Ovary (tissue), 9 donors: ENCODE measurements around the gene RNASE11. TPM values are rescaled to one million over a fixed set of nuclear protein-coding genes. Genes with fewer than 3 reads are reported as not detected.

Experiments used
- DNase-seq, 5 donors: peaks; one replicate each; pipeline ENCODE4 v3.0.0-alpha.2; 2019 to 2020
- H3K27ac ChIP-seq, 2 donors: fragments of 200-600 bp; one replicate each; pipeline versions ENCODE4 v1.5.1 to v1.8.0; 2019 to 2022
- H3K27me3 ChIP-seq: fragments of 200-600 bp; one replicate; pipeline ENCODE4 v1.8.0; 2022
- H3K36me3 ChIP-seq: fragments of 200-600 bp; sonication (generic); one replicate; pipeline ENCODE4 v1.5.1; 2019
- H3K4me1 ChIP-seq: one replicate; pipeline ENCODE4 v1.8.1; 2013; ENCODE audit warnings: mild to moderate bottlenecking, moderate library complexity; ENCODE audit not compliant: insufficient read depth
- H3K4me3 ChIP-seq: fragments of 200-600 bp; sonication (generic); one replicate; pipeline ENCODE4 v1.5.1; 2017
- H3K9me3 ChIP-seq, 2 donors: fragments of 200-600 bp in 1 of 2; sonication (generic) in 1 of 2; one replicate each; pipeline versions ENCODE4 v1.5.1 to v1.8.1; 2013 to 2019; ENCODE audit warnings: mild to moderate bottlenecking in 1 of 2, moderate library complexity in 1 of 2
- EP300 ChIP-seq: sonication (generic); formaldehyde crosslinking; IDR thresholded peaks from one replicate; pipeline ENCODE4 v1.6.1; 2017; ENCODE audit warnings: antibody characterized with exemption
- POLR2A ChIP-seq: fragments of 450-650 bp; IDR thresholded peaks from one replicate; pipeline ENCODE4 v1.6.1; 2017; ENCODE audit warnings: antibody characterized with exemption, mild to moderate bottlenecking, moderate library complexity
- WGBS, 3 donors: extraction: QIAGEN DNeasy Blood & Tissue Kit in 1 of 3; methylation state at CpG; one replicate each; pipeline versions ENCODE4 v1.1.5 to v1.1.7; 2013 to 2017; 5-methylcytosine and 5-hydroxymethylcytosine counted together
- intact Hi-C, 4 donors: fragments of 100-400 bp; cut with DNase I; formaldehyde crosslinking; loops; one replicate each; pipeline versions ENCODE4 v1.11.0 to v1.15.1; 2022 to 2023
- polyA plus RNA-seq, 2 donors: library from polyadenylated mRNA; stranded (reverse); fragments of 200-250 nt in 1 of 2; fragments of 350-450 nt in 1 of 2; fragmentation: Illumina TruSeq in 1 of 2; extraction: RNeasy Lipid Tissue Mini Kit (QIAGEN cat#74804) in 1 of 2; gene quantifications; one replicate each; pipeline ENCODE4 v1.2.3, GENCODE V29; 2013 to 2014
- total RNA-seq, 7 donors: library from RNA; depleted of rRNA in 2 of 7; stranded (reverse); fragments of >200 nt in 2 of 7; fragmentation: NEBNext Ultra II Directional in 3 of 7; extraction: Animal tissue kit (Norgen Biotek cat#: 25700) in 3 of 7; gene quantifications; one replicate each; pipeline versions ENCODE4 v1.1.0 to v1.2.4, GENCODE V29; 2016 to 2023
- TF ChIP-seq, protein P1 (sequence below), 3 donors: fragments of 450-650 bp in 2 of 3; fragments of 200-600 bp in 1 of 3; IDR thresholded peaks; one replicate each; pipeline versions ENCODE4 v1.5.1 to v1.8.0; 2016 to 2022; ENCODE audit warnings: antibody characterized with exemption in 3 of 3, mild to moderate bottlenecking in 1 of 3
- donor health status: DM: no; HTN: no; CAD: no; lungs with moderate emphysema.
- donor health status: DM: no; HTN: no; CAD: no.
- donor health status: Bipolar disorder and iron deficiency.
- donor health status: DM: yes; HTN: yes; CAD: no.
- donor health status: DM: no; HTN: no; CAD: no.
- donor health status: DM: yes; HTN: yes; CAD: no.

Gene RNASE11
- total and polyA plus RNA-seq, 9 donors: 0.28 TPM; not detected in 8

DNA sequence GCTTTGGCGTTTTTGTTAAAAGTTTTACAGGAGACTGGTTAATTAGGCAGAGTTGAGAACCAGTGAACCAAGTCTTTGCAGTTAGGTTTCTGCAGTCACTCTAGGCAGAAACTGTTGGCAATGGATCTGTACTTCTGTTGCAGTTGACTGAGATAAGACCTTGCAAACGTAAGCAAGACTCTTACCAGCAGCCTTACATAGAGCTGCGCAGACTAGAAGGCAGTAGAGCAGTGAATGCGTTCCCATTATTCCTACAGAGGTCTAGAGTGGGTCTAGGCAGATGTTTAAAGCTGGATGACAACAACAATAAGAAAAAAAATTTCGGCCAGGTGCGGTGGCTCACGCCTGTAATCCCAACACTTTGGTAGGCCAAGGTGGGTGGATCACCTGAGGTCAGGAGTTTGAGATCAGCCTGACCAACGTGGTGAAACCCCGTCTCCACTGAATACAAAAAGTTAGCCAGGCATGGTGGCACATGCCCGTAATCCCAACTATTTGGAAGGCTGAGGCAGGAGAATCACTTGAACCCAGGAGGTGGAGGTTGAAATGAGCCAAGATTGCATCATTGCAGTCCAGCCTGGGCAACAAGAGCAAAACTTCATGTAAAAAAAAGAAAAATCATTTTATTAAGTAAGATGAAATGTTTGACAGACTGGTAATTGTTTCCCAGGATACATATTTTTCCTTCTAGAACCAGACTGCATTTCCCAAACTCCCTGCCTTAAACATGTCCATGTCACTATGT lies 39.2 kb downstream of the RNASE11 start:
- DNase-seq: no peak
- WGBS, 3 donors: 81 to 90% (median 86%) methylated on average over 10 of the region's 10 CpGs
- Histone ChIP-seq H3K27me3 (no peaks in the 10 kb centered on the region), H3K9me3 (no peaks in the 10 kb centered on the region), H3K4me3 (no peak overlapping the region), H3K36me3 (no peaks in the 10 kb centered on the region), H3K4me1 (no peaks in the 10 kb centered on the region), H3K27ac (no peak overlapping the region)
- TF ChIP-seq, protein P1, sequence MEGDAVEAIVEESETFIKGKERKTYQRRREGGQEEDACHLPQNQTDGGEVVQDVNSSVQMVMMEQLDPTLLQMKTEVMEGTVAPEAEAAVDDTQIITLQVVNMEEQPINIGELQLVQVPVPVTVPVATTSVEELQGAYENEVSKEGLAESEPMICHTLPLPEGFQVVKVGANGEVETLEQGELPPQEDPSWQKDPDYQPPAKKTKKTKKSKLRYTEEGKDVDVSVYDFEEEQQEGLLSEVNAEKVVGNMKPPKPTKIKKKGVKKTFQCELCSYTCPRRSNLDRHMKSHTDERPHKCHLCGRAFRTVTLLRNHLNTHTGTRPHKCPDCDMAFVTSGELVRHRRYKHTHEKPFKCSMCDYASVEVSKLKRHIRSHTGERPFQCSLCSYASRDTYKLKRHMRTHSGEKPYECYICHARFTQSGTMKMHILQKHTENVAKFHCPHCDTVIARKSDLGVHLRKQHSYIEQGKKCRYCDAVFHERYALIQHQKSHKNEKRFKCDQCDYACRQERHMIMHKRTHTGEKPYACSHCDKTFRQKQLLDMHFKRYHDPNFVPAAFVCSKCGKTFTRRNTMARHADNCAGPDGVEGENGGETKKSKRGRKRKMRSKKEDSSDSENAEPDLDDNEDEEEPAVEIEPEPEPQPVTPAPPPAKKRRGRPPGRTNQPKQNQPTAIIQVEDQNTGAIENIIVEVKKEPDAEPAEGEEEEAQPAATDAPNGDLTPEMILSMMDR (IDR thresholded peaks at IDR 0.05): no peak
- intact Hi-C loops: no loop called here

DNA sequence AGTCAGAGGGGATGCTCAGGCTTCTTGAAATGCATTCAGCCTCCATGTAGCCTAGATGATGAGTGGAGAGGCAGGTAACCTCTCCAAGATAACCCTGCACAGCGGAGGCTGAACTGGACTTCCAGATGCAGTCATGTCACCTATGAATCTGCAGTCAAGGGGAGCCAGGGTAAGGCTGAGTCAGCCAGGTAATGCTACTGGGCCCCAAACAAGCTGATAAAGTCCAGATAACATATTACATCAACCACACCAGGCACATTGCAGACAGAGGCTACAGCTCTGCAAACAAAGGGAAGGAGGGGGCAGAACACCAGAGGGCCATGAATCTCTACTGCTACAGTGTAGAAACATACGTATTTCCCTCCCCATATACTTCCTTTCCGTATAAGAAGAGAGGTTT lies 40.9 kb downstream of the RNASE11 start:
- H3K27ac ChIP-seq: no peak overlapping the region
- H3K9me3 ChIP-seq: no peaks in the 10 kb centered on the region
- intact Hi-C loops: no loop called here
- H3K4me3 ChIP-seq: no peak overlapping the region
- no peaks in the 10 kb centered on the region for H3K36me3 ChIP-seq
- H3K4me1 ChIP-seq: no peaks in the 10 kb centered on the region
- WGBS, 3 donors: 33 to 53% (median 40%) methylated on average over 3 of the region's 3 CpGs
- TF ChIP-seq EP300 (no peak), POLR2A (no peak)
- TF ChIP-seq, protein P1 (IDR thresholded peaks at IDR 0.05): no peak
- DNase-seq: no peak
- no peaks in the 10 kb centered on the region for H3K27me3 ChIP-seq

DNA sequence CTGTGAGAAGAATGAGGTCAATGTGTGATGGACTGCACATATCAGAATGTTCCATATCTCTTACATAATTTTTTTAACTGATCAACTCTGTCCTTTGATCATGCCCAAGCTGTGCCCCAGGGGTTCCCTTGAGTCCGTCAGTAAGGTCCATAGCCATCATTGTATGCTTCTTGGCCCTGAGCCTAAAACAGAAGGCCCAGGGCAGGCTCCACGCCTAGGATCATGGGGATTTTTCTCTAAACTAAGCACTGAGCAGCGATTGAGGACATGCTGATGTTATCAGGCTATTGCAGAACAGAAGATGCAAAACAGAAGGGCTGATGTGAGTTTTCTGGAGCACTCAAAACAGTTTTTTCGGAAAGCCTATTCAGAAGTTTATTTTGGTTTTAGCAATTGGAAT lies 47.9 kb downstream of the RNASE11 start:
- TF ChIP-seq, protein P1 (IDR thresholded peaks at IDR 0.05): no peak
- TF ChIP-seq EP300: no peak
- no peak for TF ChIP-seq POLR2A
- 33 to 49% (median 39%) methylated on average over 4 of the region's 4 CpGs for WGBS, 3 donors
- Histone ChIP-seq H3K4me1 (no peaks in the 10 kb centered on the region), H3K27ac (no peak overlapping the region), H3K4me3 (no peak overlapping the region), H3K9me3 (no peaks in the 10 kb centered on the region), H3K27me3 (no peaks in the 10 kb centered on the region), H3K36me3 (no peaks in the 10 kb centered on the region)
- intact Hi-C loops: no loop called here
- no peak for DNase-seq

Other genes starting within 250 kb of the RNASE11 start
- gene PARP2, start 244.4 kb downstream of the RNASE11 start, total RNA-seq: 10 to 100 TPM in 5 of 7 donors, 1 to 10 TPM in 2; 7.1 to 25.6 (median 22.8) TPM
- 10 to 100 TPM; 16.5 to 38.7 TPM for gene PARP2, start 244.4 kb downstream of the RNASE11 start, polyA plus RNA-seq
- gene TEP1, start 174.5 kb downstream of the RNASE11 start, total RNA-seq: 10 to 100 TPM in 6 of 7 donors, 1 to 10 TPM in 1; 8.2 to 24.0 (median 18.2) TPM
- 10 to 100 TPM in 1 of 2 donors, 1 to 10 TPM in 1; 8.5 to 29.1 TPM for gene TEP1, start 174.5 kb downstream of the RNASE11 start, polyA plus RNA-seq
- gene KLHL33, start 151.8 kb downstream of the RNASE11 start, total RNA-seq: 1 to 10 TPM in 2 of 7 donors, under 1 TPM in 5; under 0.01 to 1.2 (median 0.72) TPM
- 1 to 10 TPM in 1 of 2 donors, under 1 TPM in 1; 0.73 to 1.1 TPM for gene KLHL33, start 151.8 kb downstream of the RNASE11 start, polyA plus RNA-seq
- 10 to 100 TPM; 31.8 to 68.8 (median 37.6) TPM for gene OSGEP, start 133.2 kb downstream of the RNASE11 start, total RNA-seq
- 10 to 100 TPM; 38.1 to 39.4 TPM for gene OSGEP, start 133.2 kb downstream of the RNASE11 start, polyA plus RNA-seq
- gene APEX1, start 132.8 kb downstream of the RNASE11 start, total RNA-seq: 100 to 1,000 TPM; 141 to 172 (median 159) TPM
- gene APEX1, start 132.8 kb downstream of the RNASE11 start, polyA plus RNA-seq: 100 to 1,000 TPM; 182 to 292 TPM
- gene PIP4P1, start 126.6 kb downstream of the RNASE11 start, total RNA-seq: 10 to 100 TPM; 11.8 to 32.0 (median 24.2) TPM
- gene PIP4P1, start 126.6 kb downstream of the RNASE11 start, polyA plus RNA-seq: 10 to 100 TPM; 29.7 to 32.9 TPM
- 1 to 10 TPM; 3.4 to 9.2 (median 7.1) TPM for gene PNP, start 118.6 kb downstream of the RNASE11 start, total RNA-seq
- 10 to 100 TPM in 1 of 2 donors, 1 to 10 TPM in 1; 8.5 to 23.0 TPM for gene PNP, start 118.6 kb downstream of the RNASE11 start, polyA plus RNA-seq
- under 1 TPM in 5 of 7 donors, not detected in 2; 0.20 to 0.75 (median 0.53) TPM for gene RNASE10, start 82.5 kb downstream of the RNASE11 start, total RNA-seq
- under 1 TPM in 1 of 2 donors, not detected in 1; 0.06 TPM for gene RNASE10, start 82.5 kb downstream of the RNASE11 start, polyA plus RNA-seq
- gene RNASE9, start 27.0 kb downstream of the RNASE11 start, total RNA-seq: not detected
- not detected for gene RNASE9, start 27.0 kb downstream of the RNASE11 start, polyA plus RNA-seq
- not detected for gene RNASE12, start 3.4 kb upstream of the RNASE11 start, total RNA-seq
- not detected for gene RNASE12, start 3.4 kb upstream of the RNASE11 start, polyA plus RNA-seq
- not detected for gene OR6S1, start 53.7 kb upstream of the RNASE11 start, total RNA-seq
- gene OR6S1, start 53.7 kb upstream of the RNASE11 start, polyA plus RNA-seq: not detected
- 100 to 1,000 TPM in 3 of 7 donors, 10 to 100 TPM in 4; 42.0 to 179 (median 97.6) TPM for gene RNASE4, start 96.6 kb upstream of the RNASE11 start, total RNA-seq
- 100 to 1,000 TPM; 156 to 183 TPM for gene RNASE4, start 96.6 kb upstream of the RNASE11 start, polyA plus RNA-seq
- gene ANG, start 100.8 kb upstream of the RNASE11 start, total RNA-seq: 10 to 100 TPM; 13.2 to 72.8 (median 39.1) TPM
- gene ANG, start 100.8 kb upstream of the RNASE11 start, polyA plus RNA-seq: 10 to 100 TPM; 65.2 to 80.5 TPM
- not detected for gene EDDM3A, start 157.9 kb upstream of the RNASE11 start, total RNA-seq
- gene EDDM3A, start 157.9 kb upstream of the RNASE11 start, polyA plus RNA-seq: not detected
- not detected for gene EDDM3B, start 180.4 kb upstream of the RNASE11 start, total RNA-seq
- gene EDDM3B, start 180.4 kb upstream of the RNASE11 start, polyA plus RNA-seq: not detected
- 1 to 10 TPM; 3.1 to 7.5 (median 5.0) TPM for gene RNASE6, start 193.3 kb upstream of the RNASE11 start, total RNA-seq
- gene RNASE6, start 193.3 kb upstream of the RNASE11 start, polyA plus RNA-seq: 10 to 100 TPM in 1 of 2 donors, 1 to 10 TPM in 1; 4.7 to 30.3 TPM
- 100 to 1,000 TPM in 6 of 7 donors, 10 to 100 TPM in 1; 62.5 to 293 (median 119) TPM for gene RNASE1, start 214.8 kb upstream of the RNASE11 start, total RNA-seq
- 100 to 1,000 TPM; 203 to 985 TPM for gene RNASE1, start 214.8 kb upstream of the RNASE11 start, polyA plus RNA-seq